IPS-15b (cell line): ENCODE measurements around the gene PAXX.

Source experiments
- H3K27me3 ChIP-seq: one replicate; pipeline ENCODE4 v1.6.1; 2013; ENCODE audit warnings: low read length; ENCODE audit not compliant: control insufficient read depth, insufficient read depth
- H3K36me3 ChIP-seq: one replicate; pipeline ENCODE4 v1.6.1; 2013; ENCODE audit warnings: low read length; ENCODE audit not compliant: control insufficient read depth, insufficient read depth
- H3K4me1 ChIP-seq: one replicate; pipeline ENCODE4 v1.6.1; 2013; ENCODE audit warnings: mild to moderate bottlenecking, low read length; ENCODE audit not compliant: control insufficient read depth, insufficient read depth
- H3K4me3 ChIP-seq: one replicate; pipeline ENCODE4 v1.5.1; 2013; ENCODE audit warnings: low read depth, low read length
- H3K9ac ChIP-seq: one replicate; pipeline ENCODE4 v1.6.1; 2013; ENCODE audit warnings: low read depth, mild to moderate bottlenecking, low read length
- H3K9me3 ChIP-seq: one replicate; pipeline ENCODE4 v1.6.1; 2013; ENCODE audit warnings: mild to moderate bottlenecking, low read length; ENCODE audit not compliant: control insufficient read depth, insufficient read depth

Gene PAXX

GRCh38 chr9:136963341-136963740 lies 28.9 kb upstream of the PAXX start:
- H3K4me1 ChIP-seq = peaks cover 7% of the 10 kb centered on the region
- no peaks in the 10 kb centered on the region for H3K9me3 ChIP-seq
- H3K36me3 ChIP-seq = no peaks in the 10 kb centered on the region
- H3K4me3 ChIP-seq = no peak overlapping the region
- no peak overlapping the region for H3K9ac ChIP-seq
- H3K27me3 ChIP-seq = no peaks in the 10 kb centered on the region

GRCh38 chr9:136963751-136964150 lies 28.5 kb upstream of the PAXX start:
- Histone ChIP-seq H3K9me3 (no peaks in the 10 kb centered on the region), H3K27me3 (no peaks in the 10 kb centered on the region), H3K4me3 (no peak overlapping the region), H3K4me1 (peaks cover 7% of the 10 kb centered on the region), H3K36me3 (no peaks in the 10 kb centered on the region), H3K9ac (no peak overlapping the region)

- Histone ChIP-seq H3K4me1 (peaks cover 7% of the 10 kb centered on the region), H3K9ac (no peak overlapping the region), H3K4me3 (no peak overlapping the region), H3K27me3 (no peaks in the 10 kb centered on the region), H3K9me3 (no peaks in the 10 kb centered on the region), H3K36me3 (no peaks in the 10 kb centered on the region)
Measured at GRCh38 chr9:136964171-136964689, 28.0 kb upstream of the PAXX start.

GRCh38 chr9:136964833-136965422 lies 27.3 kb upstream of the PAXX start:
- Histone ChIP-seq H3K36me3 (no peaks in the 10 kb centered on the region), H3K27me3 (no peaks in the 10 kb centered on the region), H3K4me3 (no peak overlapping the region), H3K9ac (no peak overlapping the region), H3K4me1 (peaks cover 7% of the 10 kb centered on the region), H3K9me3 (no peaks in the 10 kb centered on the region)

GRCh38 chr9:136965771-136966484 lies 26.3 kb upstream of the PAXX start:
- Histone ChIP-seq H3K9me3 (no peaks in the 10 kb centered on the region), H3K9ac (no peak overlapping the region), H3K36me3 (no peaks in the 10 kb centered on the region), H3K4me1 (peaks cover 7% of the 10 kb centered on the region), H3K27me3 (no peaks in the 10 kb centered on the region), H3K4me3 (no peak overlapping the region)

- H3K9ac ChIP-seq = no peak overlapping the region
- no peaks in the 10 kb centered on the region for H3K36me3 ChIP-seq
- H3K9me3 ChIP-seq = no peaks in the 10 kb centered on the region
- H3K27me3 ChIP-seq = no peaks in the 10 kb centered on the region
- peaks cover 7% of the 10 kb centered on the region for H3K4me1 ChIP-seq
- H3K4me3 ChIP-seq = no peak overlapping the region
Measured at GRCh38 chr9:136968333-136969127, 23.7 kb upstream of the PAXX start.

- Histone ChIP-seq H3K9me3 (no peaks in the 10 kb centered on the region), H3K4me3 (no peak overlapping the region), H3K27me3 (no peaks in the 10 kb centered on the region), H3K36me3 (no peaks in the 10 kb centered on the region), H3K9ac (no peak overlapping the region), H3K4me1 (peaks cover 7% of the 10 kb centered on the region)
Measured at GRCh38 chr9:136969150-136969549, 23.1 kb upstream of the PAXX start.

GRCh38 chr9:136969774-136970173 lies 22.4 kb upstream of the PAXX start:
- Histone ChIP-seq H3K27me3 (no peaks in the 10 kb centered on the region), H3K9ac (no peak overlapping the region)

GRCh38 chr9:136970361-136970760 lies 21.9 kb upstream of the PAXX start:
- H3K36me3 ChIP-seq = no peaks in the 10 kb centered on the region
- no peak overlapping the region for H3K4me3 ChIP-seq
- no peaks in the 10 kb centered on the region for H3K9me3 ChIP-seq
- peaks cover 7% of the 10 kb centered on the region for H3K4me1 ChIP-seq
- H3K27me3 ChIP-seq = no peaks in the 10 kb centered on the region
- H3K9ac ChIP-seq = no peak overlapping the region

More at GRCh38 chr9:136969774-136970173, 22.4 kb upstream of the PAXX start:
- no peaks in the 10 kb centered on the region for H3K9me3 ChIP-seq
- peaks cover 7% of the 10 kb centered on the region for H3K4me1 ChIP-seq
- H3K36me3 ChIP-seq = no peaks in the 10 kb centered on the region
- no peak overlapping the region for H3K4me3 ChIP-seq

GRCh38 chr9:136971746-136972145 lies 20.5 kb upstream of the PAXX start:
- Histone ChIP-seq H3K4me3 (no peak overlapping the region), H3K36me3 (no peaks in the 10 kb centered on the region), H3K9ac (no peak overlapping the region), H3K27me3 (no peaks in the 10 kb centered on the region), H3K9me3 (no peaks in the 10 kb centered on the region), H3K4me1 (no peaks in the 10 kb centered on the region)

GRCh38 chr9:136972335-136972734 lies 19.9 kb upstream of the PAXX start:
- Histone ChIP-seq H3K9ac (no peak overlapping the region), H3K4me1 (no peaks in the 10 kb centered on the region), H3K36me3 (no peaks in the 10 kb centered on the region), H3K4me3 (no peak overlapping the region), H3K9me3 (no peaks in the 10 kb centered on the region), H3K27me3 (no peaks in the 10 kb centered on the region)
